ENCODE data around the gene TPM2. TPM values are rescaled to one million over a fixed set of nuclear protein-coding genes. Genes with fewer than 3 reads are reported as not detected.

Gene TPM2
- total RNA-seq, 1 donor from 2014 or later: 110 TPM

DNA sequence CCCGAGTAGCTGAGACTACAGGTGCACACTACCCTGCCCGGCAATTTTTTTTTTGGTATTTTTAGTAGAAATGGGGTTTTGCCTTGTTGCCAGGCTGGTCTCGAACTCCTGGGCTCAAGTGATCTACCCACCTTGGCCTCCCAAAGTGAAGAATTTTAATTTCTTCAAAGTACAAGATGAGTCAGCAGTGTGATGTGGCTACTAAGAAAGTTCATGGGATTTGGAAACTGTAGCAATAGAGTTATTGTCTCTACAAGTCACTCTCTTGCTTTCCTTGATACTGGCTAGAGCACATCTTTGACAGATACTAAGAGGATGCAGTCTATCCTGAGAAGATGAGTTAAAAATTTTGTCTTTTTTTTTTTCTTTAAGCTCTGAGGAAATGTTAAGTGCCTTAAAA, 44.4 kb upstream of the TPM2 start:
- TF ChIP-seq, protein P1, sequence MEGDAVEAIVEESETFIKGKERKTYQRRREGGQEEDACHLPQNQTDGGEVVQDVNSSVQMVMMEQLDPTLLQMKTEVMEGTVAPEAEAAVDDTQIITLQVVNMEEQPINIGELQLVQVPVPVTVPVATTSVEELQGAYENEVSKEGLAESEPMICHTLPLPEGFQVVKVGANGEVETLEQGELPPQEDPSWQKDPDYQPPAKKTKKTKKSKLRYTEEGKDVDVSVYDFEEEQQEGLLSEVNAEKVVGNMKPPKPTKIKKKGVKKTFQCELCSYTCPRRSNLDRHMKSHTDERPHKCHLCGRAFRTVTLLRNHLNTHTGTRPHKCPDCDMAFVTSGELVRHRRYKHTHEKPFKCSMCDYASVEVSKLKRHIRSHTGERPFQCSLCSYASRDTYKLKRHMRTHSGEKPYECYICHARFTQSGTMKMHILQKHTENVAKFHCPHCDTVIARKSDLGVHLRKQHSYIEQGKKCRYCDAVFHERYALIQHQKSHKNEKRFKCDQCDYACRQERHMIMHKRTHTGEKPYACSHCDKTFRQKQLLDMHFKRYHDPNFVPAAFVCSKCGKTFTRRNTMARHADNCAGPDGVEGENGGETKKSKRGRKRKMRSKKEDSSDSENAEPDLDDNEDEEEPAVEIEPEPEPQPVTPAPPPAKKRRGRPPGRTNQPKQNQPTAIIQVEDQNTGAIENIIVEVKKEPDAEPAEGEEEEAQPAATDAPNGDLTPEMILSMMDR (IDR thresholded peaks at IDR 0.05): no peak
- no peak for ATAC-seq
- Histone ChIP-seq H3K4me3 (no peak overlapping the region), H3K36me3 (peaks cover 51% of the 10 kb centered on the region), H3K4me1 (peaks cover 38% of the 10 kb centered on the region), H3K9me3 (no peaks in the 10 kb centered on the region), H3K27ac (no peak overlapping the region), H3K27me3 (ENCODE audit: low read depth) (no peaks in the 10 kb centered on the region)
- no peak for DNase-seq
- intact Hi-C loops (cut with DNase I): no loop called here

DNA sequence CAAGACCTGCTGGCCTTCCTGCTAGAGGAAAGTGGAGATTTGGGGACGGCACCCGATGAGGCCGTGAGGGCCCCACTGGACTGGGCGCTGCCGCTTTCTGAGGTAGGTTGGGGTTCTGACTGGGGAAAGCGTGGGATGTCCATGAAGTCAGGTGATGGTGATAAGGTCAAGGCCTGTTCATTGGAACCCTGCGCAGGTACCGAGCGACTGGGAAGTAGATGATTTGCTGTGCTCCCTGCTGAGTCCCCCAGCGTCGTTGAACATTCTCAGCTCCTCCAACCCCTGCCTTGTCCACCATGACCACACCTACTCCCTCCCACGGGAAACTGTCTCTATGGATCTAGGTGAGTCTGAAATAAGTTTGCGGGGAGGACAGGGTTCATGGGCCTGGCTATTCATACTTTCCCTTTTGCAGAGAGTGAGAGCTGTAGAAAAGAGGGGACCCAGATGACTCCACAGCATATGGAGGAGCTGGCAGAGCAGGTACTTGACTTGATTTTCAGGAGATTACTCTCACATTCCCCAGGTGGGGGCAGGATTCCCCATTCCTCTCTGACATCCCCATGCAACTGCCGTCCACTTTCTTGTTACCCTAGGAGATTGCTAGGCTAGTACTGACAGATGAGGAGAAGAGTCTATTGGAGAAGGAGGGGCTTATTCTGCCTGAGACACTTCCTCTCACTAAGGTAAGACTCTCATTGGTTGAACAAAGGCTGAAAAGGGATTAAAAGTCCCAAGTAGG, 43.2 kb upstream of the TPM2 start:
- no peaks in the 10 kb centered on the region for H3K9me3 ChIP-seq
- peak overlapping the region; percentile 84 for H3K4me3 ChIP-seq
- H3K36me3 ChIP-seq: peaks cover 39% of the 10 kb centered on the region
- no peak for DNase-seq
- H3K27ac ChIP-seq: peak overlapping the region; percentile 97
- peak in 1 of 2 donors; percentile 2 for ATAC-seq
- H3K4me1 ChIP-seq: peaks cover 50% of the 10 kb centered on the region
- TF ChIP-seq, protein P1 (IDR thresholded peaks at IDR 0.05): no peak
- intact Hi-C loops (cut with DNase I): no loop called here
- no peaks in the 10 kb centered on the region for H3K27me3 ChIP-seq (ENCODE audit: low read depth)

DNA sequence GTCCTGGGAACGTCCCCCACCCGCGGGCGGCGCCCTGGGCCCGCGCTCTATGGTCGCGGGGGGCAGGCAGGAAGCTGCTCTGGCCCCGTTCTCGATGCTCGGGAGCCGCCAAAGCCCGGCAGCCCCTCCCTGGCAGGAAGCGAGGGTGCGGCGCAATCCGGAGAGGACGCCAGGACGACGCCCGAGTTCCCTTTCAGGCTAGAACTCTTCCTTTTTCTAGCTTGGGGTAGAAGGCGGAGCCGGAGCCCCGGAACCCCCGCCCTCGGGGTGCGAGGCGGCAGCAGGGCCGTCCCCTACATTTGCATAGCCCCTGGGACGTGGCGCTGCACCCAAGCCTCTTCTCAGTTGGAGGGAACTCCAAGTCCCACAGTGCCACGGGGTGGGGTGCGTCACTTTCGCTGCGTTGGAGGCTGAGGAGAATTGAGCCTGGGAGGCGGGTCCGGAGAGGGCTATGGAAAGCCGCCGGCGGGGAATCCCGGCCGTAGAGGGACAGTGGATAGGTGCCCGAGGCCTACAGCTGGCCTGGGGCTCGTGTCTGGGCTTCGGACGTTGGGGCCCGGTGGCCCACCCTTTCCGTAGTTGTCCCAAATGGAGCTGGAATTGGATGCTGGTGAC, 42.6 kb upstream of the TPM2 start, which contains the start of the genes CREB3 and TLN1:
TSS of gene CREB3 (plus strand) at position 482 of the 615 bp plus-strand sequence. CDS start at position 589, 107 bp downstream.
TSS of gene TLN1 (minus strand) at position 11 of the 615 bp plus-strand sequence. CDS start 6,501 bp downstream, outside the sequence.
- no peaks in the 10 kb centered on the region for H3K27me3 ChIP-seq (ENCODE audit: low read depth)
- H3K36me3 ChIP-seq: peaks cover 32% of the 10 kb centered on the region
- DNase-seq: peak; percentile 99
- TF ChIP-seq, protein P1 (IDR thresholded peaks at IDR 0.05): peak; percentile 15
- peaks cover 56% of the 10 kb centered on the region for H3K4me1 ChIP-seq
- H3K4me3 ChIP-seq: peak within 1 kb of the TSS; percentile 84
- H3K9me3 ChIP-seq: no peaks in the 10 kb centered on the region
- intact Hi-C loops (cut with DNase I): no loop called here
- ATAC-seq: peak; percentile 93 to 96
- H3K27ac ChIP-seq: peak within 1 kb of the TSS; percentile 97

DNA sequence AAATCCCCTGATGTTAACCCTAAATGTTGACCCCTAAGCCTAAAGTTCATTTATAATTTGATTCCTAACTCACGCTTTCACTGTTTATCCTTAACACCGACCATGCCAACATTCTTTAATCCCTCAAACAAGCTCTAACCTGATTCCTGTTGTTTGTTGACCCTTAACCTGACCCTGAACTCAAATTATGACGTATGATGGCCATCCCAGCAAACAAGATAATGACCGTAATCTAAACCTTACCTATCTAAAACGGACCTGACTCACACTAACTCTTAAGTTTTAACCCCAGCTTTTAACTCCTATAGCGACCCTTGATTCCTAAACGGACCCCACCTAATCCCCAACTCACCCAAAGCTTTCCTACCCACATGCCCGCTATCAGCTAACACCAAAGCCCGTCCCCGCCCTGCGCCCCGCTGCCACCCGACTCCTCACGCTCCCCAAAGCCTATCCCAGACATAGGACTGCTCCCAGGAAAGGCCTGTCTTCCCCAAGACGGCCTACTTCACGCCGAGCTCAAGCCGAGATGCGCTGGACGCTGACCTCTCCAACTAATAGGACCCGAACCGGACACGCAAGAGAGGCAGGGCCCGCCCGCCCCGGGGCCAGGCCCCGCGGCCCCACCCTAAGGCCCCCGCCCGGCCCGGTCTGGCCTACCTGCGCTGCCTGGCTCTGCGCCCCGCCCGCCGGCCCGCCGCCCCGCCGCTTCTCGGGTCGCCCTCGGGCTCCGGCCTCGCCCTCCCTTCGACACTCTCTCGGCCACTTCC, 41.9 kb upstream of the TPM2 start:
- no peak for ATAC-seq
- H3K27ac ChIP-seq: peak overlapping the region; percentile 97
- TF ChIP-seq, protein P1 (IDR thresholded peaks at IDR 0.05): no peak
- H3K27me3 ChIP-seq (ENCODE audit: low read depth): no peaks in the 10 kb centered on the region
- peaks cover 63% of the 10 kb centered on the region for H3K4me1 ChIP-seq
- intact Hi-C loops (cut with DNase I): no loop called here
- peak overlapping the region; percentile 84 for H3K4me3 ChIP-seq
- DNase-seq: no peak
- H3K36me3 ChIP-seq: peaks cover 28% of the 10 kb centered on the region
- H3K9me3 ChIP-seq: no peaks in the 10 kb centered on the region

DNA sequence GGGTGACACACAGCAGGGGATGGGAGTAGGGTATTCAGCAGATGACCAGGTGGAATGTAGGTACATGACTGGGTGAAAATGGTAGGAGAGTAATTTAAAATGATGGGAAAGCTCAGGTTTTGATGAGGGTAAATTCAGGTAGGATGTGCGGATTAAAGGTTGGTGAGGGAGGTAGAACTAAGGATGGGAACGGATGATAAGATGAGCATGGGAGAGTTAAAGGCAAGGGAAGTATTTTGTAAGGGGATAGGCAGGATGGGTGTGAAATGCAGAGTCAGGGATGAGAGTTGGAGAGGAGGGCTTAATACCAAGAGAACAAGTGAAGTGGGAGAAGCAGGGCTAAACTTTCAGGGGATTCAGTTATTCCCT, 40.7 kb upstream of the TPM2 start:
- TF ChIP-seq, protein P1 (IDR thresholded peaks at IDR 0.05): no peak
- H3K27me3 ChIP-seq (ENCODE audit: low read depth): no peaks in the 10 kb centered on the region
- H3K4me1 ChIP-seq: peaks cover 67% of the 10 kb centered on the region
- peak overlapping the region; percentile 97 for H3K27ac ChIP-seq
- peak overlapping the region; percentile 84 for H3K4me3 ChIP-seq
- H3K36me3 ChIP-seq: peaks cover 28% of the 10 kb centered on the region
- DNase-seq (no peak), ATAC-seq (no peak)
- intact Hi-C loops (cut with DNase I): no loop called here
- no peaks in the 10 kb centered on the region for H3K9me3 ChIP-seq
